Aorta (tissue), 5 donors: Measurements from ENCODE around the gene SLC25A25. TPM values are rescaled to one million over a fixed set of nuclear protein-coding genes. Genes with fewer than 3 reads are reported as not detected.

ENCODE experiments used
- ATAC-seq: fragments of 200-7000 bp; cut with Tn5 transposase; one replicate; pipeline ENCODE4 v1.9.1; 2022; ENCODE audit warnings: moderate library complexity; ENCODE audit not compliant: low FRiP score
- DNase-seq, 2 donors: peaks; one replicate each; pipeline ENCODE4 v3.0.0-alpha.2; 2020
- H3K27ac ChIP-seq, 2 donors: one replicate each; pipeline ENCODE4 v1.5.1; 2013; ENCODE audit warnings: low read length in 2 of 2, mild to moderate bottlenecking in 2 of 2, moderate library complexity in 2 of 2, control low read depth in 1 of 2, inconsistent platforms in 1 of 2, low read depth in 1 of 2
- H3K27me3 ChIP-seq, 2 donors: one replicate each; pipeline ENCODE4 v1.6.1; 2013; ENCODE audit warnings: control low read depth in 1 of 2, low read length in 1 of 2, mild to moderate bottlenecking in 1 of 2, moderate library complexity in 1 of 2; ENCODE audit not compliant: insufficient read depth in 2 of 2, control insufficient read depth in 1 of 2
- H3K36me3 ChIP-seq, 2 donors: one replicate each; pipeline ENCODE4 v1.6.1; 2013; ENCODE audit warnings: control low read depth in 1 of 2, low read length in 1 of 2, mild to moderate bottlenecking in 1 of 2; ENCODE audit not compliant: insufficient read depth in 2 of 2, control insufficient read depth in 1 of 2
- H3K4me1 ChIP-seq, 2 donors: one replicate each; pipeline ENCODE4 v1.6.1; 2013; ENCODE audit warnings: low read length in 2 of 2, control low read depth in 1 of 2, mild to moderate bottlenecking in 1 of 2, moderate library complexity in 1 of 2; ENCODE audit not compliant: insufficient read depth in 2 of 2, control insufficient read depth in 1 of 2
- H3K4me3 ChIP-seq, 2 donors: one replicate each; pipeline ENCODE4 v1.5.1; 2013; ENCODE audit warnings: low read length in 2 of 2, control low read depth in 1 of 2, mild to moderate bottlenecking in 1 of 2
- H3K9me3 ChIP-seq: one replicate; pipeline ENCODE4 v1.6.1; 2013; ENCODE audit warnings: mild to moderate bottlenecking, low read length; ENCODE audit not compliant: control insufficient read depth
- WGBS, 2 donors: extraction: QIAGEN DNeasy Blood & Tissue Kit; methylation state at CpG; one replicate each; pipeline ENCODE4 v1.1.7; 2013; 5-methylcytosine and 5-hydroxymethylcytosine counted together
- intact Hi-C, 2 donors: fragments of 100-400 bp; cut with DNase I; formaldehyde crosslinking; loops; one replicate each; pipeline versions ENCODE4 v1.14.2 to v1.15.0; 2022
- polyA plus RNA-seq, 2 donors: library from polyadenylated mRNA; stranded (reverse); fragments of 200-250 nt; gene quantifications; one replicate each; pipeline ENCODE4 v1.2.3, GENCODE V29; 2013
- total RNA-seq, 2 donors: library from RNA; stranded (reverse); fragmentation: NEBNext Ultra II Directional; extraction: Animal tissue kit (Norgen Biotek cat#: 25700); gene quantifications; one replicate each; pipeline ENCODE4 v1.2.1, GENCODE V29; 2021
- donor health status: healthy with polysubstance abuse.
- donor health status: Bipolar disorder and iron deficiency.
- donor health status: DM: no; HTN: no; CAD: no.
- donor health status: DM: no; HTN: no; CAD: no.
- donor health status: DM: yes; HTN: yes; CAD: no.

SLC25A25 gene
- total and polyA plus RNA-seq, 4 donors: 9.8 to 40.9 (median 15.3) TPM

DNA sequence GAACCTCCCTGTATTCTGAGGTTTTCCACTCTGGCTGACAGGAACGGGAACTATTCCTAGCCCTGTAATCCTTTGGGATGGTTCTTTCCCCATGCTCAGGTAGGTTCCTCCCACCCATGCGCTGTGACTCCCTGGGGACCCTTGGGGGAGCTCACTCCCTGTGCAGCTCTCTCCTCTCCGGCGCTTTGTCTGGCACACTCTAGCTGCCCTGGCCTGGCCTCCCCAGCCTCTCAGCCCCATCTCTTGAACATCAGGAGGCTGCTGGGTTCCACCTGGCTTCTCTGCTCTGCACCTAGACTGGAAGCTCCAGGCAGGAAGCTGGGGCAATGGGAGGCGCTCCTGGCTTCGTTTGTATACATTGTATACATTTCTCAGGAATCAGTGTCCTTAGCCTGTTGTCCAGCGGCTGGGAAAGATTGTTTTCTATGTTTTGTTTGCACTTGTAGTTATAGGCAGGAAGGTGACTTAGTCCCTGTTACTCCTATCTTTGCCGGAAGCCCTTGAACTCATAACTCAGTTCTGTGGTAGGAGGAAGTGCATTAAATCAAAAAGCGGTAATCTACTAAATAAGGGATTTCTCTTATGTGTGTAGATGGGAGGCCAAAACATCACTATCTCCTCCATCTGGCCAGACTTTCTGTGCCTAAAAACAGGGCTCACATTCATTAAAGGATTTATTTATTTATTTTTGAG lies 20.4 kb downstream of the SLC25A25 start:
- intact Hi-C loops: no loop called here
- H3K27ac ChIP-seq: no peak overlapping the region
- peaks cover 0 to 3% of the 10 kb centered on the region in 2 donors for H3K4me1 ChIP-seq
- 77 to 80% methylated on average over 9 of the region's 9 CpGs for WGBS, 2 donors
- H3K36me3 ChIP-seq: no peaks in the 10 kb centered on the region
- no peaks in the 10 kb centered on the region for H3K27me3 ChIP-seq
- no peaks in the 10 kb centered on the region for H3K9me3 ChIP-seq
- DNase-seq (peak in 1 of 2 donors; percentile 49), ATAC-seq (no peak)
- H3K4me3 ChIP-seq: no peak overlapping the region

DNA sequence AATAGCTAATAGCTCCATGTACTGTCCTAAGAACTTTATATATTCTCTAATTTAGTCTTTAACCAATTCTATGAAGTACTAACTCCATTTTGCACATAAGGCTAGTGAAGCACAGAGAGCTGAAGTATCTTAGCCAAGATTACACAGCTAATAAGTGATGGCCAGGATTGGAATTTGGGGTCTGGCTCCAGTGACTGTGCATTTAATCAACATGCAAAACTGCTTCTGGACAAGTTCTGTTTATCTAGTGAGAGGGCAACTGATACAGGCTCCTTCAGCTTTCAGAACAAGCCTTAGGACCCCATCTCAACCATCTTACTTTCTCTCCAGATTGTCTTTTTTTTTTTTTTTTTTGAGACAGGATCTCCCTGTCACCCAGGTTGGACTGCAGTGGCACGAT lies 21.3 kb downstream of the SLC25A25 start:
- 62 to 88% methylated on average over 1 of the region's 1 CpG for WGBS, 2 donors
- intact Hi-C loops: no loop called here
- H3K27me3 ChIP-seq: no peaks in the 10 kb centered on the region
- no peaks in the 10 kb centered on the region for H3K9me3 ChIP-seq
- peaks cover 0 to 5% of the 10 kb centered on the region in 2 donors for H3K4me1 ChIP-seq
- H3K4me3 ChIP-seq: no peak overlapping the region
- no peak overlapping the region for H3K27ac ChIP-seq
- no peaks in the 10 kb centered on the region for H3K36me3 ChIP-seq
- ATAC-seq: no peak
- DNase-seq: no peak

DNA sequence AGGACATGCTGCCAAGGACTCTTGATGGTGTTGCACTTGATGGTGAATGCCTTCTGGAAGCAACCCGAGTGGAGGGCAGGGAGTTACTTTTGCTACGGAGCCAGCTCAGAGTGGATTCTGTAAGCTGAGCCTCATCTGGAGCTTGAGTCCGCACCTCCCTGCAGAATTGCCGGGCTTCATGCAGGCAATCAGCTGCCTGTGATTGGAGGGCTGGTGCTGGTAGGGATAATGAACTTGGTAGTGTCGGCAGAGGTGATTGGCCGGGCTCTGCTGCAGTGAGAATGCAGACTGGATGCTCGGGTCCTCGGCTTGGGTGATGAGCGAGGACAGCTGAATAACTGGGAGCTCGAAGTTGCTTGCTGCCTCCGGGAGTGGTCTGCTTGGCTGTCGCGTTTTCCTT lies 23.1 kb downstream of the SLC25A25 start:
- DNase-seq (peak; percentile 89), ATAC-seq (peak; percentile 47)
- peaks cover 3 to 5% of the 10 kb centered on the region in 2 donors for H3K4me1 ChIP-seq
- H3K36me3 ChIP-seq: no peaks in the 10 kb centered on the region
- H3K27ac ChIP-seq: no peak overlapping the region
- no peak overlapping the region for H3K4me3 ChIP-seq
- no peaks in the 10 kb centered on the region for H3K9me3 ChIP-seq
- H3K27me3 ChIP-seq: no peaks in the 10 kb centered on the region
- 4 to 8% methylated on average over 13 of the region's 13 CpGs for WGBS, 2 donors
- intact Hi-C loops: no loop called here

DNA sequence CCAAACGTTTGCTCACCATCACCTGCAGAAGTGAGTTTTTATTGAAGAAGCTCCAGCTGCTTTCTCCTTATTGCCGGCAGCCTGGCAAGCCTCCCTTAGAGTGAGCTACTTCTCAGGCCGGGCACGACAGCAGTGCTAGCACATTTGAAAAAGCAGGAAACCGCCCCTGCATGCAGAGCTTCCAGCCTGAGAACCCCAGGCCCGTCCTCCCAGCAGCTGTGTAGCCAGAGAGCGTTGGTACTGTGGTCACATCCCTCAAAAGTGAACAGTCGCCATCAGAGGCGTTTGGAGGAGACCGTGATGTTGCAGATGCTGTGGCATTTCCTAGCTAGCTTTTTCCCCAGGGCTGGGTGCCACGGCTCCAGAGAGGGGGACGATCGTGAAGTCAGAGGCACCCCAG lies 23.5 kb downstream of the SLC25A25 start:
- intact Hi-C loops: no loop called here
- Histone ChIP-seq H3K27ac (peak overlapping the region in 1 of 2 donors; percentile 28), H3K27me3 (no peaks in the 10 kb centered on the region), H3K36me3 (no peaks in the 10 kb centered on the region), H3K9me3 (no peaks in the 10 kb centered on the region), H3K4me1 (peaks cover 3 to 5% of the 10 kb centered on the region in 2 donors), H3K4me3 (no peak overlapping the region)
- WGBS, 2 donors: 20 to 28% methylated on average over 13 of the region's 13 CpGs
- ATAC-seq: no peak
- DNase-seq: no peak

DNA sequence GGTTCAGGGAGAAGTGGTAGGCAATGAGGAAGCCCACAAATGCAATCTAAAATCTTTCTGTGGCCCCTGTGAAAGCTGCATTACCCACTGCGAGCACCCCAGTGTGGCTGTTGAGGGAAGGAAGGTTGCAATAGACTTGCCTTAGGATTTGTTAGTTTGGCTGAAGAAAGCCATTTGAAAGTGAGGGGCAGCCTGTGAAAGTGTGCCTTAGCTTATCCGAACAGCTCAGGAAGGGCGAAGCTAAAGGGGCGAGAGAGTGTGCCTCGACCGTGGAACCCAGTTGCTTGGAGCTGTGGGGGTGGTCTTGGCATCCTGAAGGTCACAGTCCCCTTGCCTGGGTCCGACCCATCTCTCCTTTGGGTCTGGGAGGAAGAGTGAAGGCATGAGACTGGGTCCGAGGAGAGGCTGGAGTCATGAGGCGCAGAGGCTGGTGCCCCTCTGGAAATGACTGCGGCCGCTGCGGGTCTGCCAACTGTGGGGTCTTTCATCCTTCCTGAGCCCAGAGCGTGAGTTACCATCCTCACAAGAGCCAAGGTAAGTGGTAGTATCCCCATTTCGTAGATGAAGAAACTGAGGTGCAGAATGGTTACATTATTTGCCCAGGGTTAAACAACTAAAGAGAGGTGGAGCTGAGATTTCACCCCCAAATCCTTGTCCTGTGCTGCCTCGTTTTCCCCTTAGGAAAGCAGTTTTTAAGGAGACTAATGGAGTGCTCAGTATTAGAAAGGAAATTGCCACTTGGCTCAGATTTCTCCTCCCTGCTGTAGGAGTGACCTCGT lies 24.4 kb downstream of the SLC25A25 start:
- 78 to 84% methylated on average over 16 of the region's 16 CpGs for WGBS, 2 donors
- ATAC-seq (no peak), DNase-seq (no peak)
- intact Hi-C loops: no loop called here
- H3K9me3 ChIP-seq: no peaks in the 10 kb centered on the region
- no peaks in the 10 kb centered on the region for H3K27me3 ChIP-seq
- H3K36me3 ChIP-seq: no peaks in the 10 kb centered on the region
- H3K27ac ChIP-seq: peak overlapping the region; percentile 20 to 94
- no peak overlapping the region for H3K4me3 ChIP-seq
- peaks cover 3 to 5% of the 10 kb centered on the region in 2 donors for H3K4me1 ChIP-seq

DNA sequence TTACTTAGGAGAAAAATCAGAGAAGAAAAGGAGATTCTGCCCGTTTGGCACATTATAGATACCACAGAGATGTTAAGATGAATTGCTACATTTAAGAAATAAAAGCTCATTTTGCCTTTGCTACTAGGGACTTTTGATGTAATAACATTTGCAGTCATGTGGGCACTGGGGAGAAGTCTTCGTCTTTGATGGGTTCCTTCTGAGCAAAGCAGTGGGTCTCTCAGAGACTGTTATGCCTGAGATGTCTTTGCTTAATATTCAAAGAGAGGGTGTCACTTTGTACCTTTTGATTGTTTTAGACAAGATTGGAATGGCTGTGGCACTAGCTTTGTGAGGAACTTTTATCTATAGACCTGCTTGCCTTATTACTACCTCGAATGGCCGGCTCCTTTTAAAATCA lies 25.0 kb downstream of the SLC25A25 start:
- no peak for ATAC-seq
- 27 to 42% methylated on average over 4 of the region's 4 CpGs for WGBS, 2 donors
- Histone ChIP-seq H3K4me1 (peaks cover 3 to 5% of the 10 kb centered on the region in 2 donors), H3K4me3 (no peak overlapping the region), H3K27me3 (no peaks in the 10 kb centered on the region), H3K9me3 (no peaks in the 10 kb centered on the region), H3K27ac (peak overlapping the region; percentile 84 to 94), H3K36me3 (no peaks in the 10 kb centered on the region)
- intact Hi-C loops: no loop called here
- no peak for DNase-seq

DNA sequence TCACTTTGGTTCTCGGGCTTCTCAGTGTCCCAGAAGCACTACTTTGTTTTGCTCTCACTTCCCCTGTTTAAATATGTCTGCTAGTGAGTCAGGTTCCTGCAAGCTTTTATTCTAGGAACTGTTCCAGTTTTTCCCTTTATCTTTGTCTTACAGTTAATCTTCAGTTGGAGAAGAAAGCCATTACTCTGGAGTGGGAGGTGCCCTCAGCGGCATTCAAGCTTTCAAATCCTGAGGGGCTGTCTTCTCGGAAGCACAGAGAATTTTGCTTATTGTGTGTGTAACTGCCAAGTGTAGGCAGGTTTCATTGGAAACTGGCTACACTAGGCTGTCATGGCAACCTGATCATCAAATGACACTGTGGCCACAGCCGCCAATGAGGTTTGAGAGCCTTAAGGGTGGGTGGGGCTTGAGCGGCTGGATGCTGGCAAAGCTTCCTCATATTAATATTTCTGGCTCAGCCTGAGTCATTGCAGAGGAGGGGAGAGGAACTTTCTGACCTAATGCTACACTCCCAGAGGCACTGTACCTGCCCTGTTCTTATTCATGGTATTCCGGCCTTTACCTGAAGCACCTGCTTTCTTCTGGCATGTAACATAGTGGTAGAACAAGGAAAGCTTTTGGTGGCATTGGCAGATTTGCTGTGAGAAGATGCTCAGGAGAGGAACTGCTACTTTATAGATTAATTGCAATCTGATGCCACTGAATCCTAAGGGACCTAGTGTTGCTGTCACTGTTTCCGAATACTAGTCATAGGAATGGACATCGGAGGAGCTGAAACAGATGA lies 26.3 kb downstream of the SLC25A25 start:
- H3K36me3 ChIP-seq: no peaks in the 10 kb centered on the region
- H3K27ac ChIP-seq: peak overlapping the region; percentile 59 to 98
- no peaks in the 10 kb centered on the region for H3K9me3 ChIP-seq
- no peaks in the 10 kb centered on the region for H3K27me3 ChIP-seq
- DNase-seq (peak; percentile 93 to 95), ATAC-seq (peak; percentile 86)
- intact Hi-C loops: no loop called here
- no peak overlapping the region for H3K4me3 ChIP-seq
- 6 to 8% methylated on average over 8 of the region's 8 CpGs for WGBS, 2 donors
- peaks cover 3 to 5% of the 10 kb centered on the region in 2 donors for H3K4me1 ChIP-seq

DNA sequence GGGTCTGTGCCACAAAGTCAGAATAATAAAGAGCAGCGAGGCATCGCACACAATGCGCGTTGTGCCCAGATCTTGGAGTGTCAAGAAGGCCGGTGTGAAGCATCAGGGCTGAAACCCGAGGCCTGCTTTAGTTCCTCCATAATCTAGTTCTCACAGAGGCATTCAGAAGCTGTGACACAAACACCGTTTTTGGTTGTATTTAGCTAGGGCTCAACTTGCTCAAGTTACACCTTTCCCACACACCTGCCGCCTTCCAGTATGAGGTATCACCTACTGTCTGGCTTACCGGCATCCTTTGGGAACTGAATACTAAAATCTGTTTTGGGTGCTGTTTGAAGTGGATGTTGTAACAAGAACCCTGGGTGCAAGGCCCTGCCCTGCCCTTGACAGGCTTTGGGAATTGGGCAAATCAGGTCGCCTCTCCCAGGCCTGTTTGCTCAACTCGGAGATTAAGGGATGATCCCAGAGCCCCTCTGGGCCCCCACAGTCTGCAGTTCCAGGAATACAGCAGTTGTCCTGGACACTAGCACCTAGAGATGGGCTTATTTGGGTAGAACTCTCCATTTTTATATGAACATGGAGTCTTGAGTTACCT lies 27.0 kb downstream of the SLC25A25 start:
- H3K9me3 ChIP-seq: no peaks in the 10 kb centered on the region
- peaks cover 3 to 5% of the 10 kb centered on the region in 2 donors for H3K4me1 ChIP-seq
- H3K27ac ChIP-seq: peak overlapping the region; percentile 59 to 98
- DNase-seq (no peak), ATAC-seq (no peak)
- no peaks in the 10 kb centered on the region for H3K27me3 ChIP-seq
- 79 to 80% methylated on average over 11 of the region's 11 CpGs for WGBS, 2 donors
- intact Hi-C loops: no loop called here
- H3K36me3 ChIP-seq: no peaks in the 10 kb centered on the region
- no peak overlapping the region for H3K4me3 ChIP-seq
